Measurements from ENCODE around the gene PGK1. TPM values are rescaled to one million over a fixed set of nuclear protein-coding genes. Genes with fewer than 3 reads are reported as not detected.
A peak's percentile ranks its signal among the peaks of the same experiment; 100 is the strongest.
"Not testable (repeated sequence)": the region's sequence is repeated elsewhere in the genome, so short reads cannot be mapped to it uniquely, and the experiment has no call there.

PGK1 gene
- total RNA-seq, 5 donors from 2014 or later (not counting 1 experiment from before 2014, with no cell fraction given) = 199 to 264 (median 203) TPM

DNA sequence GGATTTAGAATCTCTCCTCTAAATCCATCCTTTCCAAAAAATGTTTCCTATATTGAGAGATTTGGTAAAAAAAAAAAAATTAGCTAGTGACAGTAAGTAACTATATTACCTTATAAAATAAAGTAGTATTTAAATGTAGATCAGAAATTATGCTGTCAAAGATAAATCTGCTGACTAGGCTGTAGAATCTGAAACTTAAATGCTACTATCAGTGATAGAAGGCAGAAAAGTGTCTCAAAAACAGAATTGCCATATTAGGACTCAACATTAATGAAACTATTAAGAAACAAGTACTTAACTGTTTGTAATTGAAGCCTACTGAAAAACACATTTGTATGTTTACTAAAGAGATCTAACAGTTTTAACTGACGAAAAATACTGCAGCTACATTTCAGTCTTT lies 27.1 kb downstream of the PGK1 start:
- no peaks in the 10 kb centered on the region for H3K9me3 Mint-ChIP-seq
- Histone ChIP-seq H3K36me3 (ENCODE audit: control insufficient read depth in 2 of 2, extremely low read depth in 1 of 2, insufficient read depth in 1 of 2, low read length in 1 of 2) (peaks cover 0 to 12% of the 10 kb centered on the region in 2 donors), H3K27me3 (replicated peaks in 1 of 2; ENCODE audit: control insufficient read depth in 2 of 2, extremely low read depth in 1 of 2, insufficient read depth in 2 of 2, low read length in 1 of 2) (no peaks in the 10 kb centered on the region), H3K4me3 (ENCODE audit: control insufficient read depth in 1 of 2, extremely low read depth in 1 of 2, low read length in 1 of 2) (no peak overlapping the region), H3K27ac (ENCODE audit: low read length) (no peak overlapping the region), H3K4me1 (ENCODE audit: control insufficient read depth in 1 of 2, extremely low read depth in 1 of 2, insufficient read depth in 2 of 2, low read length in 2 of 2) (no peaks in the 10 kb centered on the region), H3K9me3 (no peaks in the 10 kb centered on the region)
- no peak for ATAC-seq (replicated peaks in 1 of 4)
- peaks cover 0 to 5% of the 10 kb centered on the region in 2 donors for H3K27me3 Mint-ChIP-seq
- H3K27ac Mint-ChIP-seq = peak overlapping the region; percentile 29 to 74
- ChIA-PET POLR2A (interaction anchor here in 1 of 2 donors (0.8 to 1.3 kb wide), 2 partner anchors 8 to 15 kb away, joined by 3 to 7 read pairs; partner anchors contain the start of gene TAF9B), CTCF (no interaction called here)
- H3K4me1 Mint-ChIP-seq = peaks cover 5 to 13% (median 8%) of the 10 kb centered on the region in 3 donors
- no peak overlapping the region for H3K4me3 Mint-ChIP-seq
- DNase-seq = no peak
- peaks cover 8% of the 10 kb centered on the region for H3K36me3 Mint-ChIP-seq
- no CpG with 5 or more reads among the region's 1 CpG for WGBS (ENCODE audit: insufficient coverage)

- ATAC-seq (replicated peaks in 1 of 4) (no peak), DNase-seq (no peak)
- Histone ChIP-seq H3K27me3 (replicated peaks in 1 of 2; ENCODE audit: control insufficient read depth in 2 of 2, extremely low read depth in 1 of 2, insufficient read depth in 2 of 2, low read length in 1 of 2) (no peaks in the 10 kb centered on the region), H3K9me3 (no peaks in the 10 kb centered on the region), H3K4me3 (ENCODE audit: control insufficient read depth in 1 of 2, extremely low read depth in 1 of 2, low read length in 1 of 2) (no peak overlapping the region), H3K4me1 (ENCODE audit: control insufficient read depth in 1 of 2, extremely low read depth in 1 of 2, insufficient read depth in 2 of 2, low read length in 2 of 2) (peaks cover 0 to 2% of the 10 kb centered on the region in 2 experiments), H3K27ac (ENCODE audit: low read length) (no peak overlapping the region), H3K36me3 (ENCODE audit: control insufficient read depth in 2 of 2, extremely low read depth in 1 of 2, insufficient read depth in 1 of 2, low read length in 1 of 2) (peaks cover 0 to 2% of the 10 kb centered on the region in 2 donors)
- POLR2A ChIA-PET = interaction anchor here in 1 of 2 donors (0.6 kb wide), 1 partner anchor 217 kb away, joined by 3 read pairs; no protein-coding TSS in a partner anchor
- H3K27ac Mint-ChIP-seq = peak overlapping the region in 1 of 2 donors; percentile 68
- H3K36me3 Mint-ChIP-seq = peaks cover 6% of the 10 kb centered on the region
- no peaks in the 10 kb centered on the region for H3K9me3 Mint-ChIP-seq
- H3K4me3 Mint-ChIP-seq = no peak overlapping the region
- no CpG with 5 or more reads among the region's 4 CpGs for WGBS (ENCODE audit: insufficient coverage)
- H3K4me1 Mint-ChIP-seq = peaks cover 5 to 15% (median 14%) of the 10 kb centered on the region in 3 donors
- no peaks in the 10 kb centered on the region for H3K27me3 Mint-ChIP-seq
- CTCF ChIA-PET = no interaction called here
These were observed 29.4 kb downstream of the PGK1 start for GRCh38 chrX:78133238-78133960.

DNA sequence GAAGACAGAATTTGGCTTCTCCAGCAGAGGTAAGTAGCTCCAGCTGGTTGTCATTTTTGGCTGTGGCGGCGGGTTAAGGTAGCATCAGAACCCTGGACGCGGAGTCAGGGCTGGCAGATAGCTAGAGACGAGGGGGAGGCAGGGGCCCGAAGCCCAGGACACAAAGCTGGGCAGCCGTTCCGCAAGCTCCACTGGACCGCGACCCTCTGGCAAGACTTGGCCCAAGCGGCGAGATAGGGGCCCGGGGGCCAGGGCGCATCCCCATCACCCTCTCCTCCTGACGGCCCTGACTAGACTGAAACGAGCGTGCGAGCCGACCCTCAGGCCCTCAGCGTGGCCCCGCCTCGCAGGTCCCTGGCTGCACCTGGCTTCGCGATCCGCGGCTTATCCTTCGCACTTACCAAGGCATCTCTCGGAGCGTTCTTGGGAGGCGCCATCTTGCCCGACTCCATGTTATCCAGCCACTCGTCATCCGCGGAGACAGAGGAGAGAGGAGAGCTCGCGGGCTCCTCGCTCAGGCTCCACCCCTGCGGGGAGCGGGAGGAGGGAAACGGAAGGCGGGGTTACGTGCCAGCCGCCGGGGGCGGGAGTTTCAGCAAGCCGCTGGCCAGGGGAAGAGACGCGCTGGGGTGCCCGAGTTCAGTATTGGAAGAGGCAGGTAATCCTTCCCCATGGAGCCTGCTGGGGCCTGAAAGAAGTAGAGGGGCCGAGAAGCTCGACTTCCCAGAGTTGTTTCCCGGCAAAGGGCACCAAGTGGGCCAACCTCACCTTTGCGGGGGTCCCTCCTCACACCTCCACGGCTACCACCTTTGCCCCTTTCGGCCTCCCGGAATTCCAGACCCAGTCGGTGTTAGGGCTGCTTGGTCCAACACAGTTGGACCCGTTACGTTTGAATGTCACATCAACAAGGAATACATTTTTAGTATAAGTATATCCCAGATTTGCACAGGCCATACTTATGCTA lies 35.4 kb downstream of the PGK1 start, which contains the start of gene TAF9B:
Gene TAF9B (minus strand): TSS at position 491 of the 964 bp plus-strand sequence. CDS start 39 bp downstream, at position 452.
- 0% methylated on average over 10 of the region's 59 CpGs for WGBS (ENCODE audit: insufficient coverage)

DNA sequence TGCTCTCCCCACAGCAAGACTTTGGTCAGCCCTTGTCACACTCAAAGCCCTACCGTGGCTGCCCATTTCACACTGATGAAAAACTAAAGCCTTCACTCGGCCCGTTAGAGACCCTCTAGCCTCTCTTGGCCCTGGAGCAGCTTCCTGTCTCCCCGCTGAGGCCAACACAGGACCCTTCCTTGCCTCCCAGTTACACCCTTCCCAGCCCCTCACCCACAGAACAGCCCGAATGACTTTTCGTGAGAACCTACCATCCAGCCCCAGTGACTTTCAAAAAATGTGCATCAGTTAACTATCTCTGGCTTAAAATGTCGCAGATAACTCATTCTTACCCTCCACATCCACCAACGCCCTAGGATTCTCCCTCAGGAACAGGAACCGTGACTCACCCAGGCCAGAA lies 36.2 kb downstream of the PGK1 start:
- no peaks in the 10 kb centered on the region for H3K36me3 Mint-ChIP-seq
- Histone ChIP-seq H3K9me3 (no peaks in the 10 kb centered on the region), H3K4me3 (ENCODE audit: control insufficient read depth in 1 of 2, extremely low read depth in 1 of 2, low read length in 1 of 2) (peak overlapping the region in 1 of 2 donors; percentile 78), H3K36me3 (ENCODE audit: control insufficient read depth in 2 of 2, extremely low read depth in 1 of 2, insufficient read depth in 1 of 2, low read length in 1 of 2) (no peaks in the 10 kb centered on the region), H3K27me3 (replicated peaks in 1 of 2; ENCODE audit: control insufficient read depth in 2 of 2, extremely low read depth in 1 of 2, insufficient read depth in 2 of 2, low read length in 1 of 2) (no peaks in the 10 kb centered on the region), H3K27ac (ENCODE audit: low read length) (no peak overlapping the region), H3K4me1 (ENCODE audit: control insufficient read depth in 1 of 2, extremely low read depth in 1 of 2, insufficient read depth in 2 of 2, low read length in 2 of 2) (peaks cover 0 to 14% of the 10 kb centered on the region in 2 experiments)
- H3K9me3 Mint-ChIP-seq = no peaks in the 10 kb centered on the region
- H3K27me3 Mint-ChIP-seq = peaks cover 0 to 8% of the 10 kb centered on the region in 2 donors
- DNase-seq (no peak), ATAC-seq (replicated peaks in 1 of 4) (no peak)
- peak overlapping the region; percentile 7 to 19 for H3K27ac Mint-ChIP-seq
- 98% methylated on average over 9 of the region's 9 CpGs for WGBS (ENCODE audit: insufficient coverage)
- CTCF ChIA-PET = interaction anchor here in 1 of 2 donors (1.7 kb wide), 1 partner anchor 60 kb away, joined by 7 read pairs; no protein-coding TSS in a partner anchor
- POLR2A ChIA-PET = interaction anchor here in 1 of 2 donors (0.6 to 1.0 kb wide), 2 partner anchors 8 to 231 kb away, joined by 3 read pairs; no protein-coding TSS in a partner anchor
- peak overlapping the region; percentile 84 to 94 (median 89) for H3K4me3 Mint-ChIP-seq
- peaks cover 7 to 10% (median 7%) of the 10 kb centered on the region in 3 donors for H3K4me1 Mint-ChIP-seq

More for the DNA sequence above, 35.4 kb downstream of the PGK1 start, which contains the start of gene TAF9B:
- peaks cover 7 to 10% (median 7%) of the 10 kb centered on the region in 3 donors for H3K4me1 Mint-ChIP-seq
- Histone ChIP-seq H3K4me3 (ENCODE audit: control insufficient read depth in 1 of 2, extremely low read depth in 1 of 2, low read length in 1 of 2) (peak within 1 kb of the TSS; percentile 78 to 92), H3K4me1 (ENCODE audit: control insufficient read depth in 1 of 2, extremely low read depth in 1 of 2, insufficient read depth in 2 of 2, low read length in 2 of 2) (peaks cover 0 to 14% of the 10 kb centered on the region in 2 experiments), H3K27me3 (replicated peaks in 1 of 2; ENCODE audit: control insufficient read depth in 2 of 2, extremely low read depth in 1 of 2, insufficient read depth in 2 of 2, low read length in 1 of 2) (no peaks in the 10 kb centered on the region), H3K27ac (ENCODE audit: low read length) (peak within 1 kb of the TSS; percentile 81), H3K9me3 (no peaks in the 10 kb centered on the region), H3K36me3 (ENCODE audit: control insufficient read depth in 2 of 2, extremely low read depth in 1 of 2, insufficient read depth in 1 of 2, low read length in 1 of 2) (no peaks in the 10 kb centered on the region)
- no peaks in the 10 kb centered on the region for H3K36me3 Mint-ChIP-seq
- ATAC-seq (replicated peaks in 1 of 4) = peak; percentile 95 to 98 (median 96)
- H3K4me3 Mint-ChIP-seq = peak within 1 kb of the TSS; percentile 84 to 94 (median 89)
- DNase-seq = peak; percentile 57 to 85 (median 77)
- POLR2A ChIA-PET = interaction anchor here in 1 of 2 donors (0.6 to 1.4 kb wide), 7 partner anchors 9 to 811 kb away, joined by 3 to 7 read pairs (median 3); partner anchors contain the start of genes COX7B and PGK1
- H3K9me3 Mint-ChIP-seq = no peaks in the 10 kb centered on the region
- CTCF ChIA-PET = interaction anchor here (0.5 to 1.7 kb wide), 2 partner anchors 60 to 292 kb away, joined by 6 to 7 read pairs; no protein-coding TSS in a partner anchor
- peaks cover 0 to 8% of the 10 kb centered on the region in 2 donors for H3K27me3 Mint-ChIP-seq
- H3K27ac Mint-ChIP-seq = peak within 1 kb of the TSS; percentile 91 to 93

DNA sequence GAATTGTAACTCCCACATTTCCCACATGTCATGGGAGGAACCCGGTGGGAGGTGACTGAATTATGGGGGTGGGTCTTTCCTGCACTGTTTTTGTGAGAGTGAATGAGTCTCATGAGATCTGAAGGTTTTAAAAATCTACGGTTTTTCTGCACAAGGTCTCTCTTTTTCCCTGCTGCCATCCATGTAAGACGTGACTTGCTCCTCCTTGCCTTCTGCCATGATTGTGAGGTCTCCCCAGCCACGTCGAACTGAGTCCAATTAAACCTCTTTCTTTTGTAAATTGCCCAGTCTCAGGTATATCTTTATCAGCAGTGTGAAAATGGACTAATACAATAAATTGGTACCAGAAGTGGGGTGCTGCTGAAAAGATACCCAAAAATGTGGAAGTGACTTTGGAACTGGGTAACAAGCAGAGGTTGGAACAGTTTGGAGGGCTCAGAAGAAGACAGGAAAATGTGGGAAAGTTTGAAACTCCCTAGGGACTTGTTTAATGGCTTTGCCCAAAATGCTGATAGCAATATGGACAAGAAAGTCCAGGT lies 43.0 kb downstream of the PGK1 start:
- H3K4me1 ChIP-seq (ENCODE audit: control insufficient read depth in 1 of 2, extremely low read depth in 1 of 2, insufficient read depth in 2 of 2, low read length in 2 of 2); POLR2A ChIA-PET; H3K27me3 Mint-ChIP-seq; ATAC-seq (replicated peaks in 1 of 4); H3K36me3 ChIP-seq (ENCODE audit: control insufficient read depth in 2 of 2, extremely low read depth in 1 of 2, insufficient read depth in 1 of 2, low read length in 1 of 2); CTCF ChIA-PET; DNase-seq; H3K9me3 ChIP-seq; H3K4me1 Mint-ChIP-seq; H3K27ac ChIP-seq (ENCODE audit: low read length); H3K36me3 Mint-ChIP-seq; H3K4me3 ChIP-seq (ENCODE audit: control insufficient read depth in 1 of 2, extremely low read depth in 1 of 2, low read length in 1 of 2); H3K4me3 Mint-ChIP-seq; H3K27ac Mint-ChIP-seq; H3K27me3 ChIP-seq (replicated peaks in 1 of 2; ENCODE audit: control insufficient read depth in 2 of 2, extremely low read depth in 1 of 2, insufficient read depth in 2 of 2, low read length in 1 of 2): not testable (repeated sequence)
- no CpG with 5 or more reads among the region's 5 CpGs for WGBS (ENCODE audit: insufficient coverage)
- H3K9me3 Mint-ChIP-seq = peaks cover 7 to 21% (median 14%) of the 10 kb centered on the region in 3 donors

All from T-cell (primary cell).